ENCODE results near the gene DNAJC16.
"Not testable (repeated sequence)": the region's sequence is repeated elsewhere in the genome, so short reads cannot be mapped to it uniquely, and the experiment has no call there.

Gene DNAJC16

DNA sequence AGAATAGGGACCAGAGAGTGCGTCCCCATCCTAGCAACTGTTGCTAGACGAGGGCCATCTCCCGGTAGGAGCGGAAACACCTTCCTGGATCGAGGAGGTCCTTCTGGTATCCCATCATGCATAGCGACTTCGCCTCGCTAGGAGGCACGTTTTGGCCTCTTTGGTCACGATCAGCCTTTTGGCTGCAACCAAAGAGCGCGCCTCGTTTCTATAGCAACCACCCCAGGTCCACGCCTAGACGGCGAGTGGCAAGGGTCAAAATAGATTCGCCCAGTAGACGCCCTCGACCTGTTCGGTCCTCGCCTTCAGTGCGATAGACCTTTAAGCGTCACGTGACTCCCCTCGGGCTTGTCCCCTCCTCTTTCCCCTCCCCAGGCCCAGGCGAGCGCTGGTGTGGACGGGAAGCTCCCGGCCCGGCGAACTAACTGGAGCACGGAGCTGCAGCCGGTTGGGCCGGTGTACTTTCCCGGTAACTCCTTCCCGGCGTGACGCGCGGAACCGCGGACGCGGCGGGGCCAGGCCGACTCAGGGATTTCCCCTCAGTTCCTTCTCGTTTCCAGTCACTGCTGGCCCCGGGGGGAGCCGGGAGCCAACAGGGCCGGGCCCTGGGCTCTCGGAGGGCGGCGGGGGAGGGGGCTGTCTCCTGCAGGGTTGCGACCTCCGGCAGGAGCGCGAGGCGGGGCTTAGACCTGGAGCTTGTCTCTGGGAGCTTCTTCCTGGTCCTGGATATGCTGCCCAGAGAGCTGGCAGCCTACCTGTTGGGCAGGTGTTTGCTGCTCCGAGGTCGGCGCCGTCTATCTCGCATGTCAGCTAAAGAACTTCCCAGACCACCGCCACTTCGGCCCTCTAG, at the start of gene DNAJC16:
DNAJC16 (plus strand) TSS at position 359 of the 850 bp plus-strand sequence. CDS start 2,258 bp downstream, outside the sequence.
- DNase-seq: peak; percentile 100

DNA sequence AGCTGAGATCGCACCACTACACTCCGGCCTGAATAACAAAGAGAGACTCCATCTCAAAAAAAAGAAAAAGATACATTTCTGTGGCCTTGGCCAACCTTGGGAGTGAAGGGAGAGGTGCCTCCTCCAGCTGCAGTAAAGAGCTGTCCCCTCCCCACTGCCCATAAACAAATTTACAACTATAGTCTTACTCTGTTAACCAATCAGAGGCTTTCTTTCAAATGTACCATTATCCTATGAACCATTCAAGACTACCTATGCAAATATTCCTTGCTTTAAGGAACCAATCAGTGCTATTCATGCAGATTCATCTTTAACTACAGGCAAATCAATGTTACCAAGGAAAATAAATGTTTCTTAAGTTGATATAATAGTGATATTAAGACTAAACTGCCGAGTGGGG, 49.7 kb upstream of the DNAJC16 start:
- DNase-seq: no peak

- DNase-seq: no peak
These were observed 48.9 kb upstream of the DNAJC16 start for GRCh38 chr1:15477646-15478212.

DNA sequence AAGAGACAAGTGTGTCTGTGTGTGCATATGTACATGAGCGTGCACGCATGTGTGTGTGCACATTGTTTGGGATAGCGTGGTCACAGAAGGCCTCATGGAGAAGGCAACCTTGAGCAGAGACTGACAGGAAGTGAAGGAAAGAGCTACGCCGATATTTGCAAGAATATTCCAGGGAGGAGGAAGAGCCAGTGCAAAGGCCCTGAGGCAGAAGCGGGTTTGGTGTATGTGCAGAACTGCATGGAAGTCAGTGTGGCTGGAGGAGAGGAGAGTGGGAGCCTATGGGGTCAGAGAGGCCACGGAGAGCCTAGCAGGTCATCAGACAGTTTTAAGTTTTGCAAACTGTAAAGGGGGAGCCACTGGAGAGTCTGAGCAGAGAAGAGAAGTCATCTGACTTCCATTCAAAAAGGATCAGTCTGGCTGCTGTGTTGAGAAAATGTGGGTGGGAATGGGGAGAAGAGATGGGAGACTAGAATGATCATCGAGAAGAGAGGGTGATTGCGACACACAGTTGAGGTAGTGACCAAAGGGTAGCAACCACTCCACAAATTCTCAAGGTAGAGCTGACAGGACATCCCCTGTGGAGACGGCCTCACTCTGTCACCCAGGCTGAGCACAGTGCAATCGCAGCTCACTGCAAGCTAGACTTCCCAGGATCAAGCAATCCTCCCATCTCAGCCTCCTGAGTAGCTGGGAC, 46.8 kb upstream of the DNAJC16 start:
- no peak for DNase-seq

DNA sequence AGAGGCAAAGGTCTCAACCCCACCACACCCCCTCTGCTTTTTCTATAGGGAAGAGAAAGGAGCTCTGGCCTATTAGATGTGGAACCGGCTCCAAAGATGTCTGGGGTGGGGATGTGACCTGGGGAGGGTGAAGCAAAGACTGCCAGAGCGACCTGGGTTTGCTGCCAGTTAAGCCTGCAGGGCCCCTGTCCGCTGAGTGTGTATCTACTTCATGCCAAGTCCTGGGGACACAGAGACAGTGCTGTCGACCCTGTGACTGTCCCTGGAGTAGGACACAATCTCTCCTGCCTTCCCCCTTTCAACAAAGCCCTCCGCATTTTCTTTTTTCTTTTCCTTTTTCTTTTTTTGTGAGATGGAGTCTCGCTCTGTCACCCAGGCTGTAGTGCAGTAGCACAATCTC, 44.2 kb upstream of the DNAJC16 start:
- not testable (repeated sequence) for DNase-seq

DNA sequence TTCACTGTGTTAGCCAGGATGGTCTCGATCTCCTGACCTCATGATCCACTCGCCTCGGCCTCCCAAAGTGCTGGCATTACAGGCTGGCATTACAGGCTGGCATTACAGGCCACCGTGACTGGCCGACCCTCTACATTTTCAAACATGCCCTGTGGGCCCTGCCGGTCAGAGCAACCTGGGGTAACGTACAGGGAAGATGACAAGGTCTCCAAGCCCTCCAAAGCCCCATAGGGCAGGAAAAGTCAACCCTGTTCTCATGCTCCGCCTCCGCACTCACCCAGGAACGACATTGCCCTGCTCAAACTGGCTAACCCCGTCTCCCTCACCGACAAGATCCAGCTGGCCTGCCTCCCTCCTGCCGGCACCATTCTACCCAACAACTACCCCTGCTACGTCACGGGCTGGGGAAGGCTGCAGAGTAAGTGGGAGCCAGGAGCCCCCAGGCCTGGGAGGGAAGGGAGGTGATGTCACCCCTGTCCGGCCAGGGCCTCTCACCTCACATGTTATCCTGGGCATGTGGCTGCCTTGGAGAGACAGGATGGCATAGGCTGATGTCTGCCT, 43.6 kb upstream of the DNAJC16 start:
- not testable (repeated sequence) for DNase-seq

DNA sequence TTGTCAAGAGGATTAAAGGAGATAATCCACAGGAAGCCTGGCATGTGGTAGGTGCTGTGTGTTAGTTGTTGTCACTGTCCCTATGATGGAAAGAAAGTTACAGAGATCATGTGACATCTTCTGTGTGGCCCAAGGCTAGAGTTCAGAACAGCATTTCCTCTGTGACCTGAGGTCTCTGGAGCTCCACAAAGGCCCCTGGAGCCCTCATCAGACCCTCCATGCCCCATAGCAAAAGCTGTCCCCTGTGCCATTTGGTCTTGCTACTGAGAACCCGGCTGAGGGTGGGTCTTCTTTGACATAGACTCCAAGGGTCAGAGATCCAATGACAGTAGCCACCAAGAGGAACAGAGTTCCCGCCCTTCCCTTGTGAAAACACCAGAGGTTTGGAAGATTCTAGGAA, 42.7 kb upstream of the DNAJC16 start:
- DNase-seq: no peak

- not testable (repeated sequence) for DNase-seq
These were observed 42.2 kb upstream of the DNAJC16 start for GRCh38 chr1:15484443-15484842.

DNA sequence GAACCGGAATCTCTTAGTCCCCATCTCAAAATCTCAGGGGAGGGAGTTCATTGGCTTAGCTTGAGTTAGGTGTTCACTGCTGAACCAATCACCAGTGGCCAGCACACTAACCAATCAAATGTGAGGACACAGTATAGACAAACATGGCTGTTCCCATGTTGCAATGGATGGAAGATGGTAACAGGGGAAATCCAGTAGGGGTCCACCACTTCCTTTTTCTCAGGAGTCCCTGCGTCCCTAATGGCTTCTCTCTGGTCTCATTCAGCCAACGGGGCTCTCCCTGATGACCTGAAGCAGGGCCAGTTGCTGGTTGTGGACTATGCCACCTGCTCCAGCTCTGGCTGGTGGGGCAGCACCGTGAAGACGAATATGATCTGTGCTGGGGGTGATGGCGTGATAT, 41.0 kb upstream of the DNAJC16 start:
- no peak for DNase-seq

- DNase-seq: not testable (repeated sequence)
These were observed 39.6 kb upstream of the DNAJC16 start for GRCh38 chr1:15486844-15487610.

DNA sequence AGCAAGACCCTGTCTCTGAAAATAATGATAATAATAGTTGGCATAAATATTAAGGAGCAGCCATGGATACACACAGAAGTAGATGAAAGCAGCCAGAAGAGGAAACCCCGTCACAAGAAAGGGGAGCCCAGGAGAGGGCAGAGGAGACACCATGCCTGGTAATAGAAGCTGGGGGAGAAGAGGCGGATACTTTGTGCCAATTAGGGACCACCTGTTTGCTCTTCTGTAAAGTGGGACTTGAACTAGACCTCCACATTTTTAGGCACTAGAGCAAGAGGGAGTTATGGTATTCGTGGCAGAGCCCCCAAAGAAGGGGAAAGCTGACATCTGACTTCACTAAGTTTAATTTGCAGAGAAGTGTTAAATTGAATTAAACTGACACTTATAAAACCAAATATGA, 38.3 kb upstream of the DNAJC16 start:
- no peak for DNase-seq

- peak; percentile 16 for DNase-seq
These were observed 37.5 kb upstream of the DNAJC16 start for GRCh38 chr1:15489052-15489736.

DNA sequence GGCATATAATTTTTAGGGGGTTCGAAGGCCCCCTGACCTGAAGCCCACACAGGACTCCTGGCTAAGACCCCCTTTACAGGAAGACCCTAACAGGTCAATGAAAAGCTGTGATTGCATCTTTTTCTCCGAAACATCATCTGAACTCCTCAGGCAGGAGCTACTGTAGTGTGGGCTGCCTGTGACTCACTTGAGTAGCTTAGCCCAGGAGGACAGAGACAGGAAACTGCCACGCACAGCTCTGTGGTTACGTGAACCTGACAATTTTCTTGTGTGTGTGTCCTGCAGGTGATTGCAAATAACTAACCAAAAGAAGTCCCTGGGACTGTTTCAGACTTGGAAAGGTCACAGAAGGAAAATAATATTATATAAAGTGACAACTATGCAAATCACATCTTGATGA, 35.6 kb upstream of the DNAJC16 start:
- not testable (repeated sequence) for DNase-seq

GRCh38 chr1:15492596-15492995, 34.1 kb upstream of the DNAJC16 start:
- DNase-seq: no peak

GRCh38 chr1:15493869-15494390, 32.7 kb upstream of the DNAJC16 start:
- no peak for DNase-seq

DNA sequence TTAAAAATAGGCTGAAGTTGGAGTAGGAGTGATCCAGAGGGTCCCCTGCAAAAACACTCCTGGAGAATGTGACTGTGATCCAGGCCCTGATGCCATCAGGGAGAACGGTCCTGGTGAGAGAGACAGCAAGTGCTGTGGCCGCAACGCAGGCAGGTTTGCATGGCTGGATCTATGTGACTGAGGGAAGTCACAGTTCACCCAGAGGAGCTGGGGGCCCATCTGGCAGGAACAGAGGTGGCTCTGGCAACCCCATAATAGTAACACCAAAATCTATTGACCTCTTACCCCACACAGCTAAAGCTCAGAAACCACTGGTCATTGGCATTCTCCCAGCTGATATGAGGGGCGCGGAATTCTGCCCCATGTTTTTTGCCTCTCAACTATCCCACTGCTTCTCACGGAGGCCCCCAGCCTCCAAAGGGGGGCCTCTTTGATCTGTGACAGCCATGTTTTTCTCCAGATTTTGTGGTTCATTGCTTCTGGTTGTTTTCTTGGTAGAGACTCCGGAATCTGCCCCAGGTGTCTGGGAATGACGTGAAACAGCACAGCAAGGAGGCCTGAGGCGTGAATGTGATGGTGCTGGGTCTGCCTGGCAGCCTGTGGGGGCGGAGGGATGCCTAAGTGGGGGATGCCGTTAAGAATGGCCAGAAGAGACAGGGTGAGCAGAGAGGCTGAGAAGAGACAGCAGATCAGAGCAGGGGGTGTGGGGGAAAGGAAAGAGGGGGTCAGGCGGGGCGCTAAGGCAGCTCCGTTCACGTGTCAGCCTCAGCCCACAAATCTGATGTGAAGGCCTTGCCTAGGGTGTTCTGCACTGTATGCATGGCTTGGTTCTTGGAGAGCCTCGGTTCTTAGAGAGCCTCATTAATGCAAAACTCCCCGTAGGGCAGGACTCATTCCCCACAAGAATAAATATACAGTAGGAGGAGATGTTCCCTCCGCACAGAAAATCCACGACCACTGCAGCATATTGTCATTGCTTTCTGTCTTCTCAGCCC, 26.2 kb upstream of the DNAJC16 start:
- DNase-seq: no peak

GRCh38 chr1:15501208-15502032, 25.2 kb upstream of the DNAJC16 start:
- DNase-seq: peak; percentile 9

DNA sequence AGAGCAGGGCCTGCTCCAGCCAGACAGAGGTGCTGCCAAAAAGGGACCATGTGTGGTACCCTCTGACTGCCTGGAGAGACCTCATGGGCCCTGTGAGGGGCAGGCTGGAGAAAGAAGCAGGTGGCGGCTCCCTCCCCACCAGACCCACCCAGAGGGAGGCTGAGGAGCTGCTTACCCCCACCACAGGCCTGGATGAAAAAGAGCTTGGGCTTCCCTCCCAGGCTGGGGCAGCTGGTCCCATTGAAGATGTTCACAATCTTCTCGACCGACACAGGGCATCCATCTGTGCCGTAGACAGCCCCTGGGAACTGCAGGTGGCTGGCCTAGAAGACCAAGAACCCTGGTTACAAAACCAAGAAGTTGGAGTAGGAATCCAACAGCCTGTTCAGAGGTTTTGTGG, 22.2 kb upstream of the DNAJC16 start:
- no peak for DNase-seq

DNA sequence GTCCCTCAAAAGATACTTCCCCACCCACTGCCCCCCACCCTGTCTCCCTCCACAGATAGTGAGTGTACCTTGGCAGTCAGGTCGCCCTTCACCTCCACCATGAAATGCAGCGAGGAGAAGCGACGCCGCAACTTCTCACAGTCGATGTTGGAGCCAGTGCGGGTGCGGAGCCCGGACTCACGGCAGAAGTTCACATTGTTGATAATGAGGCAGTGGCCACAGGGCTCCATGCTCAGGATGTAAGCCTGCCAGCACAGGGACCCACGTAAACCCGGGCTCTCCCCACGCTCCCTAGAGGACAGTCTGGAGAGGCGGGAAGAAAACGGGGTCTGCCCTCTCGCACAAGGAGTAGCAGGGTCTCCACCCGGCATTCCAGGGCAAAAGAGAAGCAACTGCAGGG, 19.8 kb upstream of the DNAJC16 start:
- no peak for DNase-seq

GRCh38 chr1:15507278-15507677, 19.4 kb upstream of the DNAJC16 start:
- DNase-seq: no peak
